Neural cell (in vitro differentiated cells): ENCODE results near the gene FAM53B. TPM values are rescaled to one million over a fixed set of nuclear protein-coding genes. Genes with fewer than 3 reads are reported as not detected.

ENCODE experiments used
- H2AFZ ChIP-seq: fragments of 200-600, 300-800 bp; sonication (generic), shearing (Covaris generic); 2 replicates; pipeline ENCODE4 v1.6.0; 2014; ENCODE audit warnings: low read depth, mild to moderate bottlenecking, antibody characterized with exemption, low read length, moderate library complexity
- H3F3A ChIP-seq: fragments of 200-600 bp; shearing (Covaris generic); 2 replicates; pipeline ENCODE4 v1.6.1; 2016; ENCODE audit warnings: mild to moderate bottlenecking, moderate library complexity, mixed read lengths, antibody characterized with exemption, low read length; ENCODE audit not compliant: insufficient read depth, poor library complexity, severe bottlenecking
- H3K27ac ChIP-seq: fragments of 200-600, 300-800 bp; sonication (generic), shearing (Covaris generic); 2 replicates; pipeline ENCODE4 v1.5.1; 2014; ENCODE audit warnings: mild to moderate bottlenecking, low read length, moderate library complexity
- H3K27me3 ChIP-seq: fragments of 300-800, 200-600 bp; sonication (generic), shearing (Covaris generic); 2 replicates; pipeline ENCODE4 v1.6.0; 2014; ENCODE audit warnings: mild to moderate bottlenecking, low read depth, low read length, moderate library complexity; ENCODE audit not compliant: insufficient read depth
- H3K36me3 ChIP-seq: fragments of 300-800, 200-600 bp; sonication (generic), shearing (Covaris generic); 2 replicates; pipeline ENCODE4 v1.5.1; 2014; ENCODE audit warnings: mild to moderate bottlenecking, antibody characterized with exemption, low read length, moderate library complexity; ENCODE audit not compliant: insufficient read depth
- H3K4me2 ChIP-seq: fragments of 300-800, 200-600 bp; sonication (generic), shearing (Covaris generic); 2 replicates; pipeline ENCODE4 v1.6.0; 2014; ENCODE audit warnings: mild to moderate bottlenecking, low read length
- H3K4me3 ChIP-seq: fragments of 300-800, 200-600 bp; sonication (generic), shearing (Covaris generic); 2 replicates; pipeline ENCODE4 v1.5.1; 2014; ENCODE audit warnings: mild to moderate bottlenecking, low read length, moderate library complexity
- H3K79me2 ChIP-seq: fragments of 200-600 bp; shearing (Covaris generic); replicated peaks from 2 replicates; pipeline ENCODE4 v1.6.0; 2014; ENCODE audit warnings: mild to moderate bottlenecking, low read length, moderate library complexity; ENCODE audit not compliant: insufficient read depth
- H3K9ac ChIP-seq: fragments of 300-800, 200-600 bp; sonication (generic), shearing (Covaris generic); 2 replicates; pipeline ENCODE4 v1.6.1; 2016; ENCODE audit warnings: mild to moderate bottlenecking, low read length, mixed read lengths
- H3K9me2 ChIP-seq: fragments of 200-600 bp; shearing (Covaris generic); 2 replicates; pipeline ENCODE4 v1.6.1; 2016; ENCODE audit warnings: mild to moderate bottlenecking, low read length, mixed read lengths; ENCODE audit not compliant: insufficient read depth
- H3K9me3 ChIP-seq: fragments of 200-600, 300-800 bp; sonication (generic), shearing (Covaris generic); 2 replicates; pipeline ENCODE4 v1.6.1; 2016; ENCODE audit warnings: mild to moderate bottlenecking, mixed run types, low read length, moderate library complexity, mixed read lengths
- H4K20me1 ChIP-seq: fragments of 200-600 bp; shearing (Covaris generic); 2 replicates; pipeline ENCODE4 v1.6.1; 2016; ENCODE audit warnings: mild to moderate bottlenecking, mixed run types; ENCODE audit not compliant: insufficient read depth
- CTCF ChIP-seq: fragments of 450-650 bp; IDR thresholded peaks from 2 replicates; pipeline ENCODE4 v1.5.1; 2014; ENCODE audit warnings: antibody characterized with exemption, mild to moderate bottlenecking, moderate library complexity; ENCODE audit not compliant: poor library complexity, severe bottlenecking
- EP300 ChIP-seq: fragments of 450-650 bp; conservative IDR thresholded peaks from 2 replicates; pipeline ENCODE4 v1.6.1; 2014; ENCODE audit warnings: antibody characterized with exemption, mild to moderate bottlenecking, moderate library complexity; ENCODE audit not compliant: poor library complexity, severe bottlenecking
- EZH2 ChIP-seq: fragments of 200-600, 300-800 bp; shearing (Covaris generic), sonication (generic); IDR thresholded peaks from 2 replicates; pipeline ENCODE4 v1.6.1; 2014; ENCODE audit warnings: antibody characterized with exemption, low read length, borderline replicate concordance, mild to moderate bottlenecking; ENCODE audit not compliant: insufficient read depth, poor library complexity, severe bottlenecking
- MXI1 ChIP-seq: fragments of 450-650 bp; conservative IDR thresholded peaks from 2 replicates; pipeline ENCODE4 v1.6.1; 2014; ENCODE audit warnings: antibody characterized with exemption, mild to moderate bottlenecking; ENCODE audit not compliant: poor library complexity, severe bottlenecking
- POLR2AphosphoS5 ChIP-seq: IDR thresholded peaks from 2 replicates; pipeline ENCODE4 v1.6.1; 2012
- RAD21 ChIP-seq: fragments of 450-650 bp; conservative IDR thresholded peaks from 2 replicates; pipeline ENCODE4 v1.6.1; 2014; ENCODE audit warnings: antibody characterized with exemption, mild to moderate bottlenecking, moderate library complexity
- REST ChIP-seq: IDR thresholded peaks from 2 replicates; pipeline ENCODE4 v1.6.1; 2012; ENCODE audit warnings: borderline replicate concordance
- SMC3 ChIP-seq: fragments of 450-650 bp; conservative IDR thresholded peaks from 2 replicates; pipeline ENCODE4 v1.6.1; 2014; ENCODE audit warnings: antibody characterized with exemption, mild to moderate bottlenecking, moderate library complexity; ENCODE audit not compliant: poor library complexity
- TAF1 ChIP-seq: IDR thresholded peaks from 2 replicates; pipeline ENCODE4 v1.6.1; 2012; ENCODE audit warnings: low read depth
- polyA plus RNA-seq: library from polyadenylated mRNA; depleted of rRNA; stranded (reverse); fragments of >200 nt; gene quantifications from 2 replicates; pipeline ENCODE4 v1.2.3, GENCODE V29; 2014

The FAM53B gene
- polyA plus RNA-seq, 1 donor from 2014 or later: 21.8 TPM

GRCh38 chr10:124681626-124682552, 62.3 kb downstream of the FAM53B start:
- no peak overlapping the region for H3K27ac ChIP-seq
- H4K20me1 ChIP-seq: no peaks in the 10 kb centered on the region
- H3K9ac ChIP-seq: no peak overlapping the region
- no peak for TF ChIP-seq EP300
- TF ChIP-seq SMC3: no peak
- no peak for TF ChIP-seq POLR2AphosphoS5
- no peak for TF ChIP-seq CTCF
- TF ChIP-seq RAD21: no peak
- TF ChIP-seq TAF1: no peak
- no peaks in the 10 kb centered on the region for H3K36me3 ChIP-seq
- H3K9me3 ChIP-seq: no peaks in the 10 kb centered on the region
- no peak overlapping the region for H2AFZ ChIP-seq
- no peak overlapping the region for H3K4me2 ChIP-seq
- no peaks in the 10 kb centered on the region for H3F3A ChIP-seq
- no peak overlapping the region for H3K4me3 ChIP-seq
- H3K9me2 ChIP-seq: no peaks in the 10 kb centered on the region
- H3K27me3 ChIP-seq: no peaks in the 10 kb centered on the region
- H3K79me2 ChIP-seq: peaks cover 13% of the 10 kb centered on the region

- no peak overlapping the region for H3K4me2 ChIP-seq
- H3K79me2 ChIP-seq: peaks cover 13% of the 10 kb centered on the region
- TF ChIP-seq TAF1 (no peak), EZH2 (no peak), SMC3 (no peak), POLR2AphosphoS5 (no peak), MXI1 (no peak), REST (no peak), CTCF (no peak), EP300 (no peak), RAD21 (no peak)
- H3K27me3 ChIP-seq: no peaks in the 10 kb centered on the region
- H4K20me1 ChIP-seq: no peaks in the 10 kb centered on the region
- H3K9me3 ChIP-seq: no peaks in the 10 kb centered on the region
- no peaks in the 10 kb centered on the region for H3K9me2 ChIP-seq
- no peak overlapping the region for H3K4me3 ChIP-seq
- no peaks in the 10 kb centered on the region for H3K36me3 ChIP-seq
- H3K27ac ChIP-seq: no peak overlapping the region
- H3F3A ChIP-seq: no peaks in the 10 kb centered on the region
- no peak overlapping the region for H2AFZ ChIP-seq
- H3K9ac ChIP-seq: no peak overlapping the region
Observed at GRCh38 chr10:124681091-124681490, 63.1 kb downstream of the FAM53B start.
